Activated effector memory CD4-positive, alpha-beta T cell treated with anti-CD3 and anti-CD28 coated beads, Interleukin-2, amount 50 U/mL, for 16 hours (primary cell): ENCODE measurements around the gene UBE2E2.

Experiments
- DNase-seq: peaks from one replicate; pipeline ENCODE4 v3.0.0-alpha.2; 2020

Gene UBE2E2

DNA sequence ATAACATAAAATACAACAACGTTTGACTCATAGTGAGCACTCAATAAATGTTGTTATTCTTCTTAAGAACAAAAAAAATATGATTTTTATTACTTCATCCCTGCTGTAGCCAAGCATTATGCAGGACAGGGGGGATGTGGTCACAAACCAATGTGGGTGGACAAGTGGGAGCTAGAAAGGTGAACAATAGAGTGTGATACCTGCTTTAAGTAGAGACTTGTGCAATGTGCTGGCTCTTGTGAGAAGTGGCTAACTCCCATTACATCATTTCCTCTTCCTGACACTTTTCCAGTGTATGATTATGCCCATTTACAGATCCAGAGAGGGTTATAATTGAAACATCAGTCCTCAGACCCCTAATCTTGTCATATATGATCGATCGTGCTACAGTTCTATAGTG lies 193.6 kb downstream of the UBE2E2 start:
- DNase-seq = no peak

- DNase-seq = no peak
Observed at GRCh38 chr3:23399221-23399620, 196.1 kb downstream of the UBE2E2 start.

DNA sequence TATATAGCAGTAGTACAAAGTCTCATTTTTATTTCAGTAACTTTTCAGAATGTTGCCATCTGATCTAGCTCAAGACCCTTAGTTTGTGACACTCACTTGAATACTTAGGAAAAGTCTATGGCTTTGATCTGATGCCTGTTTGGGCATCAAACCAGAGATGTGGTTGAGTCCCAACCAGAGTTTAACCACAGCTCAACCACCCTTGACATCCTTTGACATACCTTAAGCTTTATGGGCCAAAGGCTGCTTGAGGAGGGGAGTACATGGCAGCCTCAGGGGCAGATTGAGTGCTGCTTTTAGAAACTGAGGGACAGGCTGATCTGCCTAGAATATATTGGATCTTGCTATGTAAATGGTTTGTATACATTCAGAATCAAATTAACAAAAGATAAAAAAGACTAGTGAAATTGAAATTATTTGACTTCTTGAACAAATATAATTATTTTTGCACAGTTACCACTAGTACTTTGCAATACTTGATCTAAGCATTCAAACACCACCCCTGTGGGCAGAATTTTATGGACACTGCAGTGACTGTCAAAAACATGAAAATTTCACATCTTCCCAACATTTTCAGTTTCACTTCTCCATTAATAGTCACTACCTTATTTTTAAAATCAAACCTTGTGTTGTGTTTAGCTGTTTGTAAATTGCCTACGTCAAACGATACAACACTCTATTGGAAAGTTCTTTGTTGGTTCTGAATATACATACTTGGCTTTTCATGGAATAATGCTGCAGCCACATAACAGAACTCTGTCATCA lies 199.8 kb downstream of the UBE2E2 start:
- no peak for DNase-seq

GRCh38 chr3:23404246-23404645 lies 201.1 kb downstream of the UBE2E2 start:
- no peak for DNase-seq

GRCh38 chr3:23405081-23405480 lies 202.0 kb downstream of the UBE2E2 start:
- no peak for DNase-seq

GRCh38 chr3:23406601-23407000 lies 203.5 kb downstream of the UBE2E2 start:
- no peak for DNase-seq

DNA sequence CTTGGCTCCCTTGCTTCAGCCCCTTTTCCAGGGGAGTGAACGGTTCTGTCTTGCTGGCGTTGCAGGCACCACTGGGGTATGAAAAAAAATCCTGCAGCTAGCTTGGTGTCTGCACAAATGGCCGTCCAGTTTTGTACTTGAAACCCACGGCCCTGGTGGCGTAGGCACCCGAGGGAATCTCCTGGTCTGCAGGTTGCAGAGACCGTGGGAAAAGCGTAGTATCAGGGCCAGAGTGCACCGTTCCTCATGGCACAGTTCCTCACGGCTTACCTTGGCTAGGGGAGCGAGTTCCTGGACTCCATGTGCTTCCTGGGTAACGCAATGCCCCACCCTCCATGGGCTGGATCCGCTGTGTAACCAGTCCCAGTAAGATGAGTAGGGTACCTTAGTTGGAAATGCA lies 214.9 kb downstream of the UBE2E2 start:
- DNase-seq = no peak

DNA sequence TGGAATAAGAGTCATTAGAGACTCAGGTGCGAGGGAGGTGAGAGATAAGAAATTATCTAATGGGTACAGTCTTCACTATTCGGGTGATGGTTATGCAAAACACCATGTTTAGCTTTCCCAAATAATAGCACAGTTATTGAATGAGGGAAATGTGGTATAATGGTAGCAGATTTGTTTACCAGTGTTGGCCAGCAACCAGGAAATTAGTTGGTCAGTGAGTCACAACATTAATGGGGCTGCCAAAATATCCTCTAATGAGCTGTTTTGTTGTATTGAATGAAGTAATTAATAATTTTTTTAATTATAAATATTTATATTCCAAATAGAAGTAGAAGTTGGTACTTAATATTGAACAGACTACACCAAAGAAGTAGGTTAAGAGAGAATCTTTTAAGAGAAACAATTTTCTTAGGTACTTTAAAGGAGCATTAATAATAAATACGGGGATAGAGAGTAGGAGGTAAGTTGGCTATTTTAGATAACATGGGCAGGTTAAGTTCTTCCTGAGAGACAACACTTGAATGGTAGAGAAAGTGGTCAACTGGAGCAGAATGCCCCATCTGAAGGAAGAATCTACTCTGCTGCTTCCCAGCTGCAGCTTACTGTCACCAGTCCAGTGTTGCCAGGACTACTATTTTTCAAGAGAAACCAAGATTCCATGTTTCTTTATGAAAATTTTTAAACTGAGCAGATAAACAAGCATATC lies 218.8 kb downstream of the UBE2E2 start:
- DNase-seq = no peak

- DNase-seq = no peak
Observed at GRCh38 chr3:23422517-23422851, 219.4 kb downstream of the UBE2E2 start.

GRCh38 chr3:23425410-23425809 lies 222.3 kb downstream of the UBE2E2 start:
- DNase-seq = no peak

DNA sequence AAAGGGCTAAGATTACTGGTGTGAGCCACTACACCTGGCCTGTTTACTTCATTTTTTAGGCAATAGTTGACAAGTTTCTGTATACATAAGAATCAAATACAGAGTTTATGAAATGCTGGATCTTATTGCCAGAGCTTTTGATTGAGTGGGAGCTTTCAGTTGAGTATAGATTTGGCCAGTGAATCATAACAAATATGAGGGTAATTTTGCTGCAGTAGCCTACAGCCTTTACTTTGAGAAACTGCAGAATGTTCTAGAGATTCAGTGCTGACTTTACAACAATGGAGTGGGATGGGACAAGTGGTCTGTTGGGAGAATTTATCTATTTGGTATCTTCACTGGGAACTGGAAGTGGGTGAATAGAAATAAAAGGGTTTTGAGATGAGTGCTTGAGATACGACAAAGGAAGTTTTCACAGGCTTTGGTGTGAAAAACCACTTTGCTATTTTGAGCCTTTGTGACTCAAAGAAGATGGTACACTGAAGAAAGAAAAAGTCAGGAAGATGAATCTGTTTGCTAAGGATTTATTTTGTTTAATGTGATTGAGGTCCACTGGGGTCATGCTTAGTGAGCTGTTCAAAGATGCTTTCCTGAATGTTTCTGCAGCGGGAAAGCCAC lies 227.8 kb downstream of the UBE2E2 start:
- DNase-seq = no peak

- no peak for DNase-seq
Observed at GRCh38 chr3:23431764-23432163, 228.6 kb downstream of the UBE2E2 start.

- no peak for DNase-seq
Observed at GRCh38 chr3:23435318-23435717, 232.2 kb downstream of the UBE2E2 start.

GRCh38 chr3:23435904-23436303 lies 232.8 kb downstream of the UBE2E2 start:
- DNase-seq = no peak

DNA sequence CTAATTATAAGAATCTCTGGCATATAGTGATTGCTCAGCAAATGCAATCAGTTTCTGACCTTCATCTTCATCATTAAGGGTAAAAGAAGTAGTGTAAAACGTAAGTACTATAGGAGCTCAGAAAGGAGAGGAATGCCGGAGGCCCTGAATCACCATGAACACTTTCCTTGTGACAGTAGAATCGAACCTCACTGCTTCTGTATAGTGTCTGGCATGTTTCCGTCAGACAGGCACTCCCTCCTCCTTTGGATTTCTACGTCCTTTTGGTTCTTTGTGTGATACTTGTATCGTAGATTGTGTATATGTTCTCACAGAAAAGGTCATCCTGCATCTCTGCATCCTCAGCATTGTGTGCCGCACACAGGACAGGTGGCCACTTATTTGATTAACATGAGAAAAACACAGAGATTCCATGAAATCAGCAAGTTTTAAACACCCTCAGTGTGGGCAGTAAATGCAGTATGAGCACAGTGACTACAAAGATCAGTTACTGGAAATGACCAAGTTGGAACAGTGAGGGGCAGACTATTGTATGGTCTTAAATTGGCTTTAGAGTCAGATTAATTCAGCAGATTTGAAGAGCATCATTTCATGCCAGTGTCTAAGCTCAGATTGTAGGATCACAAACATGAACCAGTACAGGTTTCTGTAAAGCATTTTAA lies 234.5 kb downstream of the UBE2E2 start:
- no peak for DNase-seq

GRCh38 chr3:23438657-23439056 lies 235.5 kb downstream of the UBE2E2 start:
- no peak for DNase-seq

DNA sequence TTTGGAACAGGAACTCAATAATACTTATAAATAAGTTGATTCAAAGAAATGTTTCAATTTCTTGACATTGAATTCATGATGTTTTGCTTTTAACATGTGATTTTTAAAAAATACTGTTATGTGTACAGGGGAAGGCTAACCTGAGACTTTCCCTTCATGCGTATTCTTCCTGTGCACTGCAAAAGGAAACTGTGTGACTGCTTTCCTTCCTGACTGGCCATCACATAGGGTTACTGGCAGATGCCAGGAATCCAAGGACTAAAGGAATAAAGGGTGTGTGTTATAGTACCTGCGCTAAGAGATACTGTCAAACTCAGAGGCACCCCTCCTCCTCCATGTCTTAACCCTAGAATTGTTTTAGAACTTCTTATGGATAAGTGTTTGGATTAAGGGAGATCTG lies 236.0 kb downstream of the UBE2E2 start:
- DNase-seq = no peak

- DNase-seq = no peak
Observed at GRCh38 chr3:23440416-23441294, 237.5 kb downstream of the UBE2E2 start.

GRCh38 chr3:23442598-23443383 lies 239.7 kb downstream of the UBE2E2 start:
- DNase-seq = no peak

DNA sequence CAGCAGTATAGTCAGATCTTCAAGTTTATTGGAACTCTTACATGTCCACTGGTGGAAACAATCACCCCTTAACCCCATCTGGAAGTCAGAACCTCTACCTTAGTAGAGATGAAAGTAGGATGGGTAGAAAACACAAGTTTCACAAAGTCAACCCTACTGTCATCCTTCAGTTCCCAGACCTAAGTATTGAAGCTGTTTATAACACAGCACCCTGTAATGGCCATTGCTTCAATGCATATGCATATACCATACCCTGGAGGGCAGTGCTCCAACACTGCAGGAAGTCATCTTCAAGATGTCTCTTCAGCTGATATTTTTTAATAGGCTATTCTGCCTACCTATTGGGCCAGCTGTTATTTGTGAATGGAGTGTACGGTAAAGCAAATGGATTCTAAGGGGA lies 241.3 kb downstream of the UBE2E2 start:
- DNase-seq = no peak

GRCh38 chr3:23446301-23446700 lies 243.2 kb downstream of the UBE2E2 start:
- DNase-seq = no peak

DNA sequence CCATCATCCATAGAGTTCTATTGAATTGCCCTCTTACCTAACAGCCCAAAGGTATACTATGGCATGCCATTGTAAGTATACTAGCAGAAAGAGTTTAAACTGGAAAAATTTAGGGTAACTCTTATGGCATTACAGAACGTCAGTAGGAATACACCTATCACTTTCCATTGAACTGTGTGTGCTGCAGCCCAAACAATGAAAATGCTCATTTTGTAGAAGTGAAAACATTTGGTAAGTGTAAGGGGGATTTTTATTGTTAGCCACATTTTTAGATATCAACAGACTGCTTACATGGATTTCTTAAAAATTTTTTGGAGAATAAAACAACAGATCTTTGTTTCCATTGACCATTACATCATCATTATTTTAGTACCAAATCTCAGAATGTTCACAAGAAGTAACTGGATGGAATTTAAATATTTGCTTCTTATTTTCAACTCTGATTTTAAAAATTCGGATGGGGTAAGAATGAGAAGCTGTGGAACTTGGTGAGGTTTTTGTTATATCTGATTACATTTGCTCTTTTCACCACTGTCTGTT lies 245.9 kb downstream of the UBE2E2 start:
- no peak for DNase-seq
